ENCODE measurements around the gene CBFA2T2.

- no peak for TF ChIP-seq ZNF274 (IDR thresholded peaks at IDR 0.05; ENCODE audit: low read depth, low read length)
- no peak for TF ChIP-seq SUZ12 (IDR thresholded peaks at IDR 0.05; ENCODE audit: extremely low read depth, insufficient read depth, insufficient read length)
Measured at GRCh38 chr20:33474097-33474873, 15.6 kb upstream of the CBFA2T2 start.

Data from NT2/D1 (cell line).